Skeletal muscle tissue (tissue), 4 donors: ENCODE measurements around the gene RYK. TPM values are rescaled to one million over a fixed set of nuclear protein-coding genes. Genes with fewer than 3 reads are reported as not detected.
"Not testable (repeated sequence)": the region's sequence is repeated elsewhere in the genome, so short reads cannot be mapped to it uniquely, and the experiment has no call there.

ENCODE experiments used
- H3K27ac ChIP-seq: one replicate; pipeline ENCODE4 v1.7.0; 2013; ENCODE audit warnings: mild to moderate bottlenecking, low read depth, low read length, inconsistent platforms
- H3K27me3 ChIP-seq, 3 donors: one replicate each; pipeline ENCODE4 v1.7.0; 2013; ENCODE audit warnings: low read length in 3 of 3; ENCODE audit not compliant: control insufficient read depth in 3 of 3, insufficient read depth in 3 of 3
- H3K36me3 ChIP-seq, 3 donors: one replicate each; pipeline ENCODE4 v1.7.0; 2013; ENCODE audit warnings: low read length in 3 of 3; ENCODE audit not compliant: control insufficient read depth in 3 of 3, insufficient read depth in 3 of 3
- H3K4me1 ChIP-seq, 3 donors: one replicate each; pipeline ENCODE4 v1.7.0; 2013; ENCODE audit warnings: low read length in 3 of 3, mild to moderate bottlenecking in 3 of 3; ENCODE audit not compliant: control insufficient read depth in 3 of 3, insufficient read depth in 3 of 3
- H3K4me3 ChIP-seq, 3 donors: one replicate each; pipeline ENCODE4 v1.7.0; 2013; ENCODE audit warnings: low read length in 3 of 3
- H3K9ac ChIP-seq, 3 donors: one replicate each; pipeline ENCODE4 v1.7.0; 2013; ENCODE audit warnings: low read length in 3 of 3, mild to moderate bottlenecking in 3 of 3, moderate library complexity in 2 of 3, low read depth in 1 of 3
- H3K9me3 ChIP-seq, 3 donors: one replicate each; pipeline ENCODE4 v1.7.0; 2013; ENCODE audit warnings: low read length in 3 of 3; ENCODE audit not compliant: control insufficient read depth in 3 of 3
- total RNA-seq: library from RNA; depleted of rRNA; stranded (reverse); fragments of >200 nt; gene quantifications from one replicate; pipeline ENCODE4 v1.2.3, GENCODE V29; 2014
- donor health status: Osteomylitis.

Gene RYK
- total RNA-seq, 1 donor from 2014 or later, result 100 TPM

GRCh38 chr3:134228479-134228878 is 22.2 kb downstream of the RYK start:
- no peak overlapping the region for H3K4me3 ChIP-seq
- no peaks in the 10 kb centered on the region for H3K27me3 ChIP-seq
- H3K27ac ChIP-seq, result no peak overlapping the region
- H3K36me3 ChIP-seq, result no peaks in the 10 kb centered on the region
- no peaks in the 10 kb centered on the region for H3K9me3 ChIP-seq
- H3K4me1 ChIP-seq, result peaks cover 7 to 21% (median 8%) of the 10 kb centered on the region in 3 donors
- H3K9ac ChIP-seq, result no peak overlapping the region

GRCh38 chr3:134228035-134228434 is 22.6 kb downstream of the RYK start:
- Histone ChIP-seq H3K4me1 (peaks cover 7 to 21% (median 8%) of the 10 kb centered on the region in 3 donors), H3K9ac (no peak overlapping the region), H3K4me3 (no peak overlapping the region), H3K27me3 (no peaks in the 10 kb centered on the region), H3K9me3 (no peaks in the 10 kb centered on the region), H3K36me3 (no peaks in the 10 kb centered on the region), H3K27ac (no peak overlapping the region)

- H3K9me3 ChIP-seq, H3K27me3 ChIP-seq, H3K9ac ChIP-seq, H3K4me1 ChIP-seq, H3K4me3 ChIP-seq, H3K27ac ChIP-seq, H3K36me3 ChIP-seq: not testable (repeated sequence)
Observed at GRCh38 chr3:134224796-134225156, 25.9 kb downstream of the RYK start.

- H3K36me3 ChIP-seq, result peaks cover 0 to 5% (median 2%) of the 10 kb centered on the region in 3 donors
- H3K4me3 ChIP-seq, result no peak overlapping the region
- no peak overlapping the region for H3K27ac ChIP-seq
- H3K27me3 ChIP-seq, result no peaks in the 10 kb centered on the region
- no peaks in the 10 kb centered on the region for H3K9me3 ChIP-seq
- no peak overlapping the region for H3K9ac ChIP-seq
- H3K4me1 ChIP-seq, result peaks cover 5 to 10% (median 7%) of the 10 kb centered on the region in 3 donors
Observed at GRCh38 chr3:134222835-134223234, 27.8 kb downstream of the RYK start.

DNA sequence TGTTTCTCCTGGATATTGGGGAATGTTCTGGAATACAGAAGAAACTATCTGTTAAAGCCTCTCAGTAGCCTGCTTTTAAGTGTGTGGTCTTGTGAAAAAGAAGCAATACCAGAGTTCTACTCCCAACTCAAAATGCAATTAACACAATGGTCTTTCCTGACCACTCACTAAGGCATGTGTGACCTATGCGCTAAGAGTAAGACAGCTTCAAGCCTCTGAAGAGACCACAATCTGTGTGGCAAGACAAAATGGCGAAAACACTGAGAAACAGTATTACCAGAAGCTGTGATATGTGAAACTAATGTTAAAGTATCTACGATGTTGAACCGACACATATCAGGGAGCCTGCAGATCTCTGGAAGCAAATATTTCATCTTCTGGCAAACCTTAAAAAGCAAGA is 33.8 kb downstream of the RYK start:
- Histone ChIP-seq H3K36me3 (peaks cover 0 to 4% (median 2%) of the 10 kb centered on the region in 3 donors), H3K9me3 (no peaks in the 10 kb centered on the region), H3K9ac (no peak overlapping the region), H3K4me3 (no peak overlapping the region), H3K27ac (no peak overlapping the region), H3K27me3 (no peaks in the 10 kb centered on the region), H3K4me1 (peaks cover 4 to 19% (median 11%) of the 10 kb centered on the region in 3 donors)

DNA sequence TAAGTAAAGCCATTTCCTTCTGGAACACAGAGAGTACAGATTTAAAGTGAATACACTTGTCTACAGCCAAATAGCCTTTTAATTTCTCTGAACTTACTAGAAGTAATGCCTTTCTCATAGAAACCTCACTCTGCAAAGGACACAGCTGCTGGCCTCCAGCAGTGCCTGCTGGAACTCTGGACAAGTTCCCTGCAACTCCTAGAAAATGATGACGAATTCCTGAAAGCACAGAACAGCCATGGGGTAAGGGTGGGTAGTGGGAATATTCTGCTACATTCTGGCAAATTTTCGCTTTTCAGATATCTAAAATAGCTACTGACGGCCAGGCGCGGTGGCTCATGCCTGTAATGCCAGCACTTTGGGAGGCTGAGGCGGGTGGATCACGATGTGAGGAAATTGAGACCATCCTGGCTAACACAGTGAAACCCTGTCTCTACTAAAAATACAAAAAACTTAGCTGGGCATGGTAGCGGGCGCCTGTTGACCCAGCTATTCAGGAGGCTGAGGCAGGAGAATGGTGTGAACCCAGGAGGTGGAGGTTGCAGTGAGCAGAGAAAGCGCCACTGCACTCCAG is 34.4 kb downstream of the RYK start:
- H3K4me1 ChIP-seq, result peaks cover 6 to 19% (median 14%) of the 10 kb centered on the region in 3 donors
- no peak overlapping the region for H3K27ac ChIP-seq
- H3K36me3 ChIP-seq, result no peaks in the 10 kb centered on the region
- no peak overlapping the region for H3K9ac ChIP-seq
- H3K27me3 ChIP-seq, result no peaks in the 10 kb centered on the region
- no peak overlapping the region for H3K4me3 ChIP-seq
- no peaks in the 10 kb centered on the region for H3K9me3 ChIP-seq

GRCh38 chr3:134214239-134214638 is 36.4 kb downstream of the RYK start:
- Histone ChIP-seq H3K4me3 (no peak overlapping the region), H3K27ac (no peak overlapping the region), H3K4me1 (peaks cover 6 to 19% (median 14%) of the 10 kb centered on the region in 3 donors)

GRCh38 chr3:134212967-134213665 is 37.5 kb downstream of the RYK start:
- H3K9ac ChIP-seq, result no peak overlapping the region
- H3K27me3 ChIP-seq, result no peaks in the 10 kb centered on the region
- no peak overlapping the region for H3K27ac ChIP-seq
- no peaks in the 10 kb centered on the region for H3K9me3 ChIP-seq
- H3K4me3 ChIP-seq, result no peak overlapping the region
- peaks cover 6 to 19% (median 14%) of the 10 kb centered on the region in 3 donors for H3K4me1 ChIP-seq
- peaks cover 4 to 9% (median 8%) of the 10 kb centered on the region in 3 donors for H3K36me3 ChIP-seq

More at GRCh38 chr3:134214239-134214638, 36.4 kb downstream of the RYK start:
- Histone ChIP-seq H3K27me3 (no peaks in the 10 kb centered on the region), H3K36me3 (peaks cover 3 to 9% (median 6%) of the 10 kb centered on the region in 3 donors), H3K9ac (no peak overlapping the region), H3K9me3 (no peaks in the 10 kb centered on the region)

- Histone ChIP-seq H3K36me3 (peaks cover 6 to 9% (median 8%) of the 10 kb centered on the region in 3 donors), H3K4me3 (no peak overlapping the region), H3K27ac (no peak overlapping the region), H3K4me1 (peaks cover 6 to 19% (median 14%) of the 10 kb centered on the region in 3 donors), H3K9me3 (no peaks in the 10 kb centered on the region), H3K27me3 (no peaks in the 10 kb centered on the region), H3K9ac (no peak overlapping the region)
Observed at GRCh38 chr3:134211797-134212196, 38.9 kb downstream of the RYK start.

- H3K27ac ChIP-seq, result no peak overlapping the region
- no peaks in the 10 kb centered on the region for H3K27me3 ChIP-seq
- no peak overlapping the region for H3K9ac ChIP-seq
- H3K4me3 ChIP-seq, result no peak overlapping the region
- H3K9me3 ChIP-seq, result no peaks in the 10 kb centered on the region
- H3K36me3 ChIP-seq, result peaks cover 8 to 29% (median 15%) of the 10 kb centered on the region in 3 donors
- no peaks in the 10 kb centered on the region for H3K4me1 ChIP-seq
Observed at GRCh38 chr3:134205451-134205850, 45.2 kb downstream of the RYK start.
